D721Med (cell line): ENCODE results near the gene COX6A1.

Experiments
- DNase-seq: peaks from one replicate; pipeline ENCODE4 v3.0.0; 2011; ENCODE audit warnings: low spot score; ENCODE audit not compliant: insufficient read length
- FAIRE-seq: peaks from 2 replicates; lab custom pipeline; 2011; peaks lifted over from hg19 to GRCh38; lab: Jason Lieb, UNC
- CTCF ChIP-seq: IDR thresholded peaks from 2 replicates; pipeline ENCODE4 v1.5.1; 2012; ENCODE audit warnings: mild to moderate bottlenecking, control low read depth; ENCODE audit not compliant: insufficient read depth; ENCODE audit errors: missing control alignments

Gene COX6A1

GRCh38 chr12:120402217-120402616, 35.7 kb upstream of the COX6A1 start:
- FAIRE-seq (no peak), DNase-seq (no peak)
- TF ChIP-seq CTCF = no peak

- no peak for TF ChIP-seq CTCF
- no peak for DNase-seq
- FAIRE-seq = no peak
These were observed 34.0 kb upstream of the COX6A1 start for GRCh38 chr12:120403869-120404268.

GRCh38 chr12:120404271-120404670, 33.6 kb upstream of the COX6A1 start:
- FAIRE-seq = no peak
- TF ChIP-seq CTCF = no peak
- no peak for DNase-seq

GRCh38 chr12:120406069-120406468, 31.8 kb upstream of the COX6A1 start:
- FAIRE-seq (no peak), DNase-seq (no peak)
- TF ChIP-seq CTCF = no peak

- no peak for TF ChIP-seq CTCF
- DNase-seq (no peak), FAIRE-seq (no peak)
These were observed 31.4 kb upstream of the COX6A1 start for GRCh38 chr12:120406553-120406952.

GRCh38 chr12:120408771-120409170, 29.1 kb upstream of the COX6A1 start:
- DNase-seq = no peak
- no peak for FAIRE-seq
- no peak for TF ChIP-seq CTCF

- DNase-seq (no peak), FAIRE-seq (no peak)
- TF ChIP-seq CTCF = no peak
These were observed 25.5 kb upstream of the COX6A1 start for GRCh38 chr12:120412421-120412820.
